22Rv1 (cell line): ENCODE data around the gene SFXN3.

Source experiments
- CTCF ChIP-seq: fragments of 450-650 bp; IDR thresholded peaks from 2 replicates; pipeline ENCODE4 v1.5.1; 2017; ENCODE audit warnings: mild to moderate bottlenecking
- ZFX ChIP-seq: fragments of 450-650 bp; IDR thresholded peaks from 2 replicates; pipeline ENCODE4 v1.6.1; 2017; ENCODE audit warnings: antibody characterized with exemption, borderline replicate concordance

- TF ChIP-seq CTCF (no peak), ZFX (no peak)
These were observed 44.7 kb downstream of the SFXN3 start for GRCh38 chr10:101075775-101076174.
